Motor neuron (in vitro differentiated cells): ENCODE measurements around the gene HS1BP3. TPM values are rescaled to one million over a fixed set of nuclear protein-coding genes. Genes with fewer than 3 reads are reported as not detected.
A peak's percentile ranks its signal among the peaks of the same experiment; 100 is the strongest.

Source experiments
- ATAC-seq, 8 experiments: fragments of 200-7000 bp; cut with Tn5 transposase; replicated peaks in 6 of 8; 2 replicates each; pipeline ENCODE4 v1.8.0; 2021; ENCODE audit warnings: mild to moderate bottlenecking in 8 of 8, moderate library complexity in 8 of 8
- H3K27ac ChIP-seq, 2 donors: fragments of 250-450 bp; sonication (Bioruptor Pico); 2 replicates each; pipeline ENCODE4 v1.9.0; 2021; ENCODE audit warnings: antibody characterized with exemption in 2 of 2, mild to moderate bottlenecking in 2 of 2, moderate library complexity in 1 of 2
- H3K4me1 ChIP-seq, 2 donors: fragments of 250-450 bp; sonication (Bioruptor Pico); replicated peaks in 1 of 2; 2 replicates each; pipeline ENCODE4 v1.6.1; 2021; ENCODE audit warnings: antibody characterized with exemption in 2 of 2, mild to moderate bottlenecking in 2 of 2, moderate library complexity in 1 of 2
- H3K4me3 ChIP-seq, 5 donors: fragments of 250-450 bp; sonication (Bioruptor Pico); 2 replicates each; pipeline ENCODE4 v1.9.0; 2021; ENCODE audit warnings: antibody characterized with exemption in 5 of 5, mild to moderate bottlenecking in 5 of 5, moderate library complexity in 4 of 5
- WGBS, 10 experiments: fragments of 450-650 bp; shearing (Covaris generic); methylation state at CpG; one replicate each; pipeline ENCODE4 v1.0.0; 2022; 5-methylcytosine and 5-hydroxymethylcytosine counted together
- in situ Hi-C, 9 experiments: fragments of 400-800 bp; cut with MboI; loops; one replicate each; pipeline ENCODE4 v1.15.0; 2021; ENCODE audit warnings: low sequenced_read_pairs in 9 of 9, low pct_unique_long_range_greater_than_20kb in 2 of 9; ENCODE audit not compliant: unreplicated experiment in 9 of 9
- total RNA-seq, 8 experiments: library from RNA; unstranded; fragments of 300-600 nt; gene quantifications; 2 replicates each; pipeline versions ENCODE4 v1.2.3 to v1.2.4, GENCODE V29; 2022

The HS1BP3 gene
- total RNA-seq, 8 experiments from 2014 or later, result 6.8 to 29.2 (median 11.2) TPM

- no peak overlapping the region for H3K27ac ChIP-seq
- WGBS, 10 experiments, result 60 to 100% (median 92%) methylated on average over 1 to 3 of the region's 5 CpGs; no CpG with 5 or more reads in 2 of the 10 experiments
- no peak for ATAC-seq
- H3K4me3 ChIP-seq, result no peak overlapping the region
- H3K4me1 ChIP-seq, result peaks cover 19 to 31% of the 10 kb centered on the region in 2 donors
- in situ Hi-C loops, result no loop called here
Measured at GRCh38 chr2:20574423-20574911, 76.4 kb downstream of the HS1BP3 start.

GRCh38 chr2:20573620-20574422 is 77.1 kb downstream of the HS1BP3 start:
- Histone ChIP-seq H3K4me3 (no peak overlapping the region), H3K27ac (peak overlapping the region in 1 of 2 donors; percentile 22), H3K4me1 (peaks cover 14 to 24% of the 10 kb centered on the region in 2 donors)
- in situ Hi-C loops, result no loop called here
- 53 to 100% (median 77%) methylated on average over 1 to 10 of the region's 10 CpGs; no CpG with 5 or more reads in 2 of the 10 experiments for WGBS, 10 experiments
- ATAC-seq, result peak in 5 of 8 experiments; percentile 57 to 81 (median 76)

- Histone ChIP-seq H3K4me1 (peaks cover 14 to 33% of the 10 kb centered on the region in 2 donors), H3K4me3 (no peak overlapping the region), H3K27ac (no peak overlapping the region)
- no peak for ATAC-seq
- in situ Hi-C loops, result no loop called here
- WGBS, 10 experiments, result 70 to 100% (median 87%) methylated on average over 1 to 5 of the region's 5 CpGs; no CpG with 5 or more reads in 1 of the 10 experiments
Measured at GRCh38 chr2:20572221-20572620, 78.7 kb downstream of the HS1BP3 start.

- no peak overlapping the region for H3K27ac ChIP-seq
- no peak for ATAC-seq
- in situ Hi-C loops, result no loop called here
- peaks cover 14 to 38% of the 10 kb centered on the region in 2 donors for H3K4me1 ChIP-seq
- 37 to 100% (median 100%) methylated on average over 1 to 2 of the region's 7 CpGs; no CpG with 5 or more reads in 5 of the 10 experiments for WGBS, 10 experiments
- no peak overlapping the region for H3K4me3 ChIP-seq
Measured at GRCh38 chr2:20571644-20572215, 79.2 kb downstream of the HS1BP3 start.

GRCh38 chr2:20571231-20571630 is 79.7 kb downstream of the HS1BP3 start:
- no peak for ATAC-seq
- WGBS, 10 experiments, result 71 to 100% (median 93%) methylated on average over 1 to 4 of the region's 10 CpGs; no CpG with 5 or more reads in 6 of the 10 experiments
- in situ Hi-C loops, result no loop called here
- Histone ChIP-seq H3K27ac (no peak overlapping the region), H3K4me1 (peaks cover 15 to 41% of the 10 kb centered on the region in 2 donors), H3K4me3 (no peak overlapping the region)

DNA sequence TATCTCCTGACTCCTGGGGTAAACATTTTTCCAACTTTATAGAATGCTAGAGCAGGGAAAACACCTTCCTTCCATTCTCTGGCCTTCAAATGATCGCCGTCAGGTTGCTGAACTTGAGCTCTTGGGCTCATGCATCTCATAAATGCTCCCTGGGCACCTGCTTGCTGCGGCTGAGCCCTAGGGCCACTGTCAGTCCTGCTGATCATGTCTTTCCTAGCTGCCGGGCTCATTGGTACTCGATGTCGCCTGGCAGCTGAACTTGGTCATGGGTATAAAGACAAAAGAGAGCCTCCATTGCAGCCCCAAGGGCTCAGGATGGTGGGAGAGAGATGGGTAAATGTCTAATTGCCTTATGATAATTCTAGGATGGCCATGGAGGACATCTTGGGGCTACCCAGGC is 80.6 kb downstream of the HS1BP3 start:
- 79 to 100% (median 93%) methylated on average over 2 to 5 of the region's 6 CpGs; no CpG with 5 or more reads in 2 of the 10 experiments for WGBS, 10 experiments
- no peak for ATAC-seq
- in situ Hi-C loops, result no loop called here
- H3K27ac ChIP-seq, result no peak overlapping the region
- H3K4me3 ChIP-seq, result no peak overlapping the region
- H3K4me1 ChIP-seq, result peaks cover 21 to 48% of the 10 kb centered on the region in 2 donors

DNA sequence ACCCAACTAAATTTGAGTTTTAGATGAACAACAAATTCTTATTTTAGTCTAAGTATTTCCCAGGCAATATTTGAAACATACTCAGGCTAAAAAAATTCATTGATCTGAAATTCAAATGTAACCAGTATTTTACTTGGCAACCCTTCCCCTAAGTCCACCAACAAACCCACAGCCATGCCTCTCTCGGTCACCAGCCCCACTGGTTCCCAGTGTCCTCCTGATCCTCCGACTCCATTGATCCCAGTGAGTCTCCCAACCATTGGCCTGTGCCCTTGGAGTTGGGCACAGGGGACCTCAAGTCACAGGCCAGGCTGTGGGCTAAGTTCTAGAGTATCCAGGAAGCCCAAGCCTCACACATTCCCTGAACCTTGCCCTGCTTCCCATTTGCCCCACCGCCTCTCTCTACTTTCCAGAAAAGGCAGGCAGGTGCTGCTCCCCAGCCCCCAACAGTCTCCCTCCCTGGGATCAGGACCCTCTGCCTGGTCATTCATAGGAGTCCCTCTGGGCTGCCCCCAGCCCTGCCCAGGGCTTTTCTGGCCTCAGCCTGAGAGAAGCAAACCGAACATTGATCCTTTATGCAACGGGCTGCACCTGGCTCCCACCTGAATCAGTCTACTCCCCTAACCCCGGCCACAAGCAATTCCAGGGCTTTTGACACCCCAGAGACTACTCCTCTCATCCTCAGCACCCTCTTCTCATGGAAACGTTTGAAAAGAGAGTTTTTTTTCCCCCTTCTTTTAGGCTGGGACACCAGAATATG is 81.3 kb downstream of the HS1BP3 start:
- Histone ChIP-seq H3K4me1 (peaks cover 22 to 47% of the 10 kb centered on the region in 2 donors), H3K4me3 (no peak overlapping the region), H3K27ac (no peak overlapping the region)
- ATAC-seq, result no peak
- 30 to 100% (median 74%) methylated on average over 1 to 6 of the region's 7 CpGs; no CpG with 5 or more reads in 1 of the 10 experiments for WGBS, 10 experiments
- in situ Hi-C loops, result no loop called here

- Histone ChIP-seq H3K27ac (no peak overlapping the region), H3K4me1 (peaks cover 18 to 41% of the 10 kb centered on the region in 2 donors), H3K4me3 (no peak overlapping the region)
- no peak for ATAC-seq
- WGBS, 10 experiments, result 80 to 100% (median 88%) methylated on average over 1 to 6 of the region's 13 CpGs; no CpG with 5 or more reads in 1 of the 10 experiments
- in situ Hi-C loops, result no loop called here
Measured at GRCh38 chr2:20568501-20569463, 82.1 kb downstream of the HS1BP3 start.

DNA sequence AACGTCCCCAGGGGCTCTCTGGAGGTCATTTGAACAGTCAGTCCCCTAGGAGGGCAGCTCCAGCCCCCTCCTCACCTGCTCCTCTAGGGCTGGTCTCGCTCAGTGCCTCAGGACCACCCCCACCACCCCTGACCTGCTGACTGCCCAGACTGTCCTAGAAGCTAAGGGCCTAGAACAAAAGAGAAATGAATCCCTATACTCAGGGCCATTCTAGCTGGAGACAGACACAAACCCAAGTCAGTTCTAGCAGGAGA is 83.0 kb downstream of the HS1BP3 start:
- Histone ChIP-seq H3K4me3 (no peak overlapping the region), H3K27ac (no peak overlapping the region), H3K4me1 (peaks cover 16 to 41% of the 10 kb centered on the region in 2 donors)
- in situ Hi-C loops, result no loop called here
- ATAC-seq, result no peak
- WGBS, 10 experiments, result no CpG with 5 or more reads among the region's 2 CpGs

Other genes with a start within 250 kb of the HS1BP3 start
- gene RHOB, start 204.0 kb downstream of the HS1BP3 start, total RNA-seq, result 100 to 1,000 TPM in 1 of 8 experiments, 10 to 100 TPM in 7; 12.1 to 280 (median 56.3) TPM
- 1 to 10 TPM in 1 of 8 experiments, under 1 TPM in 7; 0.22 to 4.7 (median 0.57) TPM for gene GDF7, start 16.0 kb upstream of the HS1BP3 start, total RNA-seq
- 10 to 100 TPM; 14.8 to 28.4 (median 23.3) TPM for gene LDAH, start 172.0 kb upstream of the HS1BP3 start, total RNA-seq